ENCODE measurements around the gene BMP2K.

The BMP2K gene

GRCh38 chr4:78776079-78776728 lies at the start of gene BMP2K:
Gene BMP2K (plus strand): TSS chr4:78776350. CDS start chr4:78776544, 194 bp downstream.
- peak; percentile 57 to 61 for DNase-seq (ENCODE audit: low read depth in 1 of 2, low spot score in 1 of 2)

- no peak for DNase-seq (ENCODE audit: low read depth in 1 of 2, low spot score in 1 of 2)
These were observed 49.6 kb upstream of the BMP2K start for GRCh38 chr4:78726546-78726945.

- DNase-seq (ENCODE audit: low read depth in 1 of 2, low spot score in 1 of 2) = no peak
These were observed 43.6 kb upstream of the BMP2K start for GRCh38 chr4:78732332-78733104.

DNA sequence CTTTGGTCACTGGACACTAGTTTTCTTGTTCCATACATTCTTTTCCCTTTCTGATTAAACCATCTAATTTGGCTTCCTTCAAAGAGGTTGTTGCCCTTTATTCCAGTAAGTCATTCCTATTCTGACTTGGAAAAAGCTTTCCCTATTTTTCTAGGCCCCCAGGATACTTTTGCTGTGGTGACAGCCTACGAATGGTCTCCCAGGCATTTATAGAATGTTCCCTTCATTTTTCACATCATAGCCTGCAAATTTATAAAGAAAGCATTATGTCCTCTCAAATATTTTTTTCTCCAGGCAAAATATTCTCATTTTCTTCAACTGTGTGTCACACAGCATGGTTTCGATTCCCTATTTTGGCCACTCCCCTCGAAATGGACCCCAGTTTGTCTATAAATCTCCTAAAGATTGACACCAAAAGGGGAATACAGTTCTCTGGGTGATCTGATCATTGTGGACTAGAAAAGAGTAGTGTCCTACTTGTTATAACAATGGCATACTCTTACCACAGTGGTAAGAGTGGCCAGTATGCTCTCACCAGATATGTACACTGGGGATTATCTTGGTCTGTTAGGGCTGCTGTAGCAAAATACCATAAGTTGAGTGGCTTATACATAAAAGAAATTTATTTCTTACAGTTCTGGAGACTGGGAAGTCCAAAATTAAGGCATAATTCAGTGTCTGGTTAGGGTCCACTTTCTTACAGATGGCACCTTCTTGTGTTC lies 41.5 kb upstream of the BMP2K start:
- DNase-seq (ENCODE audit: low read depth in 1 of 2, low spot score in 1 of 2) = no peak

DNA sequence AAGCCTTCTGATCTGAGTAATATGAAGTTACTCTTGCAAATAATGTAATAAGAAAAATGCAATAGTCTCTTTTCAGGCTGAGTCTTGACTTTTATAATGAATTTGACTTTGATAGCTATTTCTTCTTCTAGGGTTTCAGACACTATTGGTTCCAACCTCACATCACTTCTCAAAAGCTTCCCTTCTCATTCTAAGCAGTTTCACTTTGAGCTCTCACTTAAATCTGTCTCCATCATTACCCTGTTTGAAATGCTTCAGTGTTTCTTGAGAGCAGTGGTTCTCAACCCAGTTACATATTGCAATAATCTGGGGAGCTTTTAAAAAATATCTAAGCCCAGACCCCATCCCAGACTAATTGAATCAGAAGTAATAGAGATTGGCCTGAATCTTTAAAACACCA lies 40.5 kb upstream of the BMP2K start:
- no peak for DNase-seq (ENCODE audit: low read depth in 1 of 2, low spot score in 1 of 2)

DNA sequence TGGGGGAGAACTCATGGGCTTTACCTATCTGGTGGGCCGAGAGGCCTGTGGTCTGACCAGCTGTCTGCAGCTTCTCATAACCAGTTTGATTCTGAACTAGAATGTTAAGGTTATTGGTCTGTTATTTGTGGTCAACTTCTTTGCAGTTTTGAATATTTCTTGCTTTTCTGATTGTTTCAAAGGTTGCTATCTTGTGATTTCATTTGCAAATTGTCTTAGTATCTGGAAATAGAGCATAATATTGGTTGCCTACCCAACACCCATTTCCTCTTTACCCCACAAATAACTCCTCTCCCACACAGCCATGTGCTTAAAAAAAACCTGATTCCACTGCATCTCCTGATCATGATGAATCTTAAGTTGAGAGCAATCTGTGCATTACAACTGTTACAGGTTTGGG lies 39.1 kb upstream of the BMP2K start:
- no peak for DNase-seq (ENCODE audit: low read depth in 1 of 2, low spot score in 1 of 2)

DNA sequence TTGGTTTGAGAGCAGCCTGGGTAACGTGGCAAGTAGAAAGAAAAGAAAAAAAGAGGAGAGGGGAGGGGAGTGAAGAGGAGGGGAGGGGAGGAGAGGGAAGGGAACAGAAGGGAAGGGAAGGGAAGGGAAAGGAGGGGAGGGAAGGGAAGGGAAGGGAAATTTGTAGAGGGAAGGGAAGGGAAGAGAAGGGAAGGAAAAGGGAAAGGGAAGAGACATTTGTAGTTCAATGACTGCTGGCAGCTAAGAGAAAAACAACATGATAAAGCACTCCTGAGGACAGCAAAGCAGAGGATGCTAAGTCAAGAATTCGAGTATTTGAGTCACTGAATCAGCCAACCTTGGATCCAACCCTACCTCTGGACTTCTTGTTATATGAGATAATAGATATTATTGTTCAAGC lies 38.2 kb upstream of the BMP2K start:
- no peak for DNase-seq (ENCODE audit: low read depth in 1 of 2, low spot score in 1 of 2)

GRCh38 chr4:78742300-78742699 lies 33.9 kb upstream of the BMP2K start:
- no peak for DNase-seq (ENCODE audit: low read depth in 1 of 2, low spot score in 1 of 2)

GRCh38 chr4:78747475-78747922 lies 28.7 kb upstream of the BMP2K start:
- no peak for DNase-seq (ENCODE audit: low read depth in 1 of 2, low spot score in 1 of 2)

DNA sequence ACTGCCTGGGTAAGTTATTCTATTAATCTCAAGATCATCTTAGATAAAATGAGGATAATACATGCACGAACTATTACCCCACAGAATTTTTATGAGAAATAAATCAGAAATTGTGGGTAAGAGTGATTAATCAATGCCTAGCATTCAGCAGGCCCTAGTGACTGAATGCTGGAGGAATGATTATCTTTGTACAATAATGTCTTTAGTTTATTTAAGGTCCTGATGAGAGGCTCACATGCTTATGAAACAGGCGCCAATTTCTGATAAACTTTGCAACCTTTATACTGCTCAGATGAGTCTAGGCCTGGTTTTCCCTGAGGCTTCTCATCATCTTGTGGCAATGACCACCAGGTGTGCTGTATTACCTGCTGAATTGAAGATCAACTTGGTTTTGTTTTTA lies 27.8 kb upstream of the BMP2K start:
- DNase-seq (ENCODE audit: low read depth in 1 of 2, low spot score in 1 of 2) = no peak

DNA sequence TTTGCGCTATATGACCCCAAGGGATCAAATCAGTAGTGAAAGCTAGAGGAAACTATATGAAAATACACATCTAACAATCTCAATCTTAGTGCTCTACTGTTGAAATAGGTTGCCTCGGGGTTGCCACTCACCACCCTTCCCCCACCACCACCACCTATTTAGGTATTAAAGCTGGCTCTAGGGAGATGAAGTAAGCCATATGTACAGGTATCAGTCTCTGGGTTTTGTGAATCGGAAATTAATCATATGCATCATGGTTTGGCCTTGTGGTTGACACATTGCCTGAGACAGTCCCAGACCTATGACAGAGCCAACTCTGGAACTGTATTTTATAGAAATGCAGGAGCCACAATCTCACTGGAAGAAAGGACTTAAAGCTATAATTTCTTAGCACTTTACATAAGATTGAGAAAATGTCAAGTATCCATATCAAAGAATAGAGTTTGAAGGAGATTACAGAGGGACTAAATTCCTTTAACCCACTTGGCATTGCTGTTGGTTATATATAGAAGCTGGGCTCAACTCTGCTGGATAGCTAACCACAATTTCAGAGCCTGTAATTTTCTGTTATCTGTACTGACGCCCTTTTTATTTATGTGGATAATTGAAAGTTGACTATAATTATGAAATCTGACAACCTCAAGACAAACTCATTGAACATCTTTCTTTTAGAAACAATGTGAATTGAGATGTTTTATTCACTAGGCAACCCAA lies 26.7 kb upstream of the BMP2K start:
- no peak for DNase-seq (ENCODE audit: low read depth in 1 of 2, low spot score in 1 of 2)

DNA sequence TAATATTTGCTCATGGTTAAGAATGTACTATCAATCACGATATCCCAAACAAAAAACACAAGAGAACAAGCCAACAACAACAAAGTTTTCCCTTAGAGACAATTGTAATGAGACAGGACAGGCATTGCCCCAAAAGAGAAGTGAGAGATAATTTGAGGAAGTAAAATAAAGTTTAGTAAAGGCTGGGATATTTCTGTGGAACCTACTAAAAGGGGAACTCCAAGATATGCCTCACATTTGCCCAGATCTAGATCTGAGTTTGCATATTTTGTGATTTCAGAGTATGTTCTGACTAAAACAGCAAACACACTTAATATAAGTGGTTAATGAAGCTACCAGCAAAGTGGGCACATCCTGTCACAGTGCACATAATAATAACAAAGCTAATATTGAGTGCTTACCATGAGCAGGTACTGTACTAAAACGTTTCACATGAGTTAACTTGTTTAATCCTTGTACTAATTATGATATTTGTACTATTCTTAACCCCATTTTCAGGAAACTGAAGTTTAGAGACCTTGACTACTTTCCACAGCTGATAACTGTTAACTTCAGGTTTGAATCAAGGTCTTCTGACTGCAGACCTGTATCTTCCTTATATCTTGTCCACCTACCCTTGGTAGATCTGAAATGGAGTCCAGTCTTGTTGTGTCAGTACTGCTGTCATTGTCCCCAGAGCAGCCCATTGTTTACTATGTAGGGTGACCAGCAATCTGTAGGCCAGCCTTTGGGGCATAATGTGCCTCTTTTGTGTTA lies 26.0 kb upstream of the BMP2K start:
- no peak for DNase-seq (ENCODE audit: low read depth in 1 of 2, low spot score in 1 of 2)

DNA sequence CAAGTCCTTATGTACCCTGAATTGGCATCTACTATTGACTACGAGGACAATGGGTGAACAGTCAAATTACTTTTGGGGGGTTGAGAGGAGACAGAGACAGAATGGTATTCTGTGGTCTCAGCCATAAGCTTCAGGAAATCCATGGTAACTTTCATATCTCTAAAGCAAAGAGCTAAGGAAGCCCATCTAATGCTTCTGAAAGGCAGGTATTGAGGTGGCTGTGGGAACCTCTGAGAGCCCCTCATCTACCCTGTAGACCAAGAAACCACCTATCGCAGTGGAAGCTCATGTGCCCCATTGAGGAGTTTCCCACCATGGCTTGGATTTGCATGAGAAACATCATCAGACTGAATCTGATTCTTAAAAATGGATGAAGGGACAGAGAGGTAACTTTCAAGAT lies 23.1 kb upstream of the BMP2K start:
- DNase-seq (ENCODE audit: low read depth in 1 of 2, low spot score in 1 of 2) = no peak

DNA sequence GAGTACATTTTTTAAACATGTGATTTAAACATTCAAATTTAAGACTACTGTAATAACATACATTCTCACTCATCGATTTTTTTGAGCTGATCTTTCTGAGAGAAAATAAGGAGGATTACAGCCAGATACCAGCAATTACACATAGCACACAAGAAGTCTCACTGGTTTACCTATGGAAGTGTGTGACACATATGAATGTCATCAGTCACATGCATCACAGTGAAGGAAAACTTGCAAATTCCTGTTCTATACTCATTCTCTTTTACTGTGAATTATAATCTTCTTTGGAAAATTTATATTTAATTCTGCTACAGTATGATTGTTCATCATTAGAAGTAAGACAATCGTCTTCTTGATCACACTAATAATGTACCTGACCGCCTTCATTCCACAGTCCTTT lies 21.3 kb upstream of the BMP2K start:
- DNase-seq (ENCODE audit: low read depth in 1 of 2, low spot score in 1 of 2) = no peak

GRCh38 chr4:78756137-78756536 lies 20.0 kb upstream of the BMP2K start:
- DNase-seq (ENCODE audit: low read depth in 1 of 2, low spot score in 1 of 2) = no peak

DNA sequence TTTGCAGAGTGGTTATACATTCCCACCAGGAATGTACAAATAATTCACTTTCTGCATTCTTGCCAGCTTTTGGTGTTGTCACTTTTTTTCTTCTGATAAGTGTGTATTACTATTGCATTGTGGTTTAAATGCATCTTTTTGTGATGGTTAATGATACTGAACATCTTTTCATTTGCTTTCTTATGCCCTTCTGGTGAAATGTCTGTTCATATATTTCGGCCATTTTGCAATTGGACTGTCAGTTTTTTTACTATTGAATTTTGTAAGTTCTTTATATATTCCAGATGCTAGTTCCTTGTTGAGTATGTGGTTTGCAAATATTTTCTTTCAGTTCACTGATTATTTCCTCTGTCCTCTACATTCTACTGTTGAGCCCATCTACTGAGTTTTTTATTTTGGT lies 19.4 kb upstream of the BMP2K start:
- DNase-seq (ENCODE audit: low read depth in 1 of 2, low spot score in 1 of 2) = no peak

- no peak for DNase-seq (ENCODE audit: low read depth in 1 of 2, low spot score in 1 of 2)
These were observed 18.6 kb upstream of the BMP2K start for GRCh38 chr4:78757574-78757973.

DNA sequence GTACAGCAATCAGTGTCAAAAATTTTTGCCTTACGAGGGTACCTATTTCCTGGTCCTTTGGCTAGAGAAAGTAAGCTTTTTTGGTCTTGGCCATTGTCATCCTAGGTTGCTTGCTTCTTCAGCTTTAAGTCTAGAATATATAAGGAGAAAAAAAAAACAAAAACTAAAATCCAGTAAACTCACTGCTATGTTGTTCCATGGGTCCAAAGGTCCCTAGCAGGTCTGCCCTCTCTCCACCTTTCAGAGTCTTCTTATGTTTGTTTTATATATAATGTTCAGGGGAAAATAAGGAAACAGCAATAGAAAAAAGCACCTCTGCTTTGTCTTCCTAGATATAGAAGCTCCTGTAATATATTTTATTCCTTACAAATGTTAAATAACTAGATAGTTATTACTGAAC lies 18.1 kb upstream of the BMP2K start:
- DNase-seq (ENCODE audit: low read depth in 1 of 2, low spot score in 1 of 2) = no peak

GRCh38 chr4:78762529-78762928 lies 13.6 kb upstream of the BMP2K start:
- DNase-seq (ENCODE audit: low read depth in 1 of 2, low spot score in 1 of 2) = no peak

DNA sequence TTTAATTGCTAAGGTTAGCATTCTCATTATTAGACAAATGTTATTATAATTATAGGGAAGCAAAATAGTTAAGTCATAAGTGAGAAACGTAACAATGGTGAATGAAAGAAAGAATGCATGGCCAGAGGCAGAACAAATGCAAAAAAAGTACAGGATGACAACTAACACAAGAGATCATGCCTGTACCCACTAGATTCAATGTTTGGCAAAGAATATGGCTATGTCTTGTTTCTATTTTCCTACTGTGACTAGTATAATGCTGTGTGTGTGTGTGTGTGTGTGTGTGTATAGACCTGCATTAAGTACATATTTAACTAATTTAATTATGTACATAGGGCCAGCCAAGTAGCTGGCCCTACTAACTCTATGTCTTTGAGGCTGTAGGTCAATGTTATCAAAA lies 12.9 kb upstream of the BMP2K start:
- DNase-seq (ENCODE audit: low read depth in 1 of 2, low spot score in 1 of 2) = no peak

Data from activated CD4-positive, alpha-beta T cell treated with anti-CD3 and anti-CD28 coated beads, Interleukin-2, amount 50 U/mL, for 24 hours (primary cell).